ENCODE data around the gene MAP2K5. TPM values are rescaled to one million over a fixed set of nuclear protein-coding genes. Genes with fewer than 3 reads are reported as not detected.

Gene MAP2K5
- total RNA-seq, 1 experiment from 2014 or later, result 13.6 TPM

DNA sequence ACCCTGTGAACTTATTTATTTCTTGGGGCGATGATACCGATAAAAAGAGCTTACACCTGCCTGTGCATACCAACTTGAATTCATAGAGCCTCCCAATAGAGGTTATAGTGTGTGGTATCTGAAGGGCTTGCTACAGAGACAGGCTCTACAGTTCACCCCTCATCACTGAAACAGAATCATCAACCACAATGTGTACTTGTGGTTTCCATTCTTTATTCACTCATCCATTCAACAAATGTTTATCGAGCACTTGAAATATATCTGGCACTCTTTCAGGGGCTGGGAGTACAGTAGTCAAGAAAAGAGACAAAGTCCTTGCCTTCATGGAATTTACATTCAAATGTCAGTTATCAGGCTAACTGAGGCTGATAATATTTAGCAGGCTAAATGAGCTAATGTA is 148.4 kb downstream of the MAP2K5 start (continued):
- TF ChIP-seq, protein P1, sequence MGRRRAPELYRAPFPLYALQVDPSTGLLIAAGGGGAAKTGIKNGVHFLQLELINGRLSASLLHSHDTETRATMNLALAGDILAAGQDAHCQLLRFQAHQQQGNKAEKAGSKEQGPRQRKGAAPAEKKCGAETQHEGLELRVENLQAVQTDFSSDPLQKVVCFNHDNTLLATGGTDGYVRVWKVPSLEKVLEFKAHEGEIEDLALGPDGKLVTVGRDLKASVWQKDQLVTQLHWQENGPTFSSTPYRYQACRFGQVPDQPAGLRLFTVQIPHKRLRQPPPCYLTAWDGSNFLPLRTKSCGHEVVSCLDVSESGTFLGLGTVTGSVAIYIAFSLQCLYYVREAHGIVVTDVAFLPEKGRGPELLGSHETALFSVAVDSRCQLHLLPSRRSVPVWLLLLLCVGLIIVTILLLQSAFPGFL (CRISPR knock-in tag; IDR thresholded peaks at IDR 0.05; ENCODE audit: borderline replicate concordance), result no peak

DNA sequence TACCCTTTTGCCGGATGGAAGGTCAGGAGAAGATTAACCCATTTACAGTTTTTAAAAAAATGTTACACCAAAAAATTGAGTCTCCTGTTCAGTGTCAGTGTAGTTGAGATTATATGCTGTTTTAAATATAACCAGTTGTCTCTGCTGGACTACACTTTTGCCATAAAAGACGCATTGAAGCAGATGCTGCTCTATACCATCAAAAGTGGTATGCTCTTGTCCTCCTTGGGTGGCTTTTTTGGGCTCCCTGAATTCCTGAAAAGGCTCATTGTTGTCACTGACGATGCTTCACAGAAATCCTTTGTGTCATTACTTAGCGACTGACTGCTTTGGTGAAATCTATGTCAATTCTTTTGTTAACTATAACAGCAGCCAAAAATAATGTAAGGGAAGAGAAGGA is 148.9 kb downstream of the MAP2K5 start:
- ATAC-seq, result no peak
- TF ChIP-seq NR3C1 (CRISPR knock-in tag; conservative IDR thresholded peaks at IDR 0.05; ENCODE audit: low read depth), result no peak
- TF ChIP-seq, protein P2, sequence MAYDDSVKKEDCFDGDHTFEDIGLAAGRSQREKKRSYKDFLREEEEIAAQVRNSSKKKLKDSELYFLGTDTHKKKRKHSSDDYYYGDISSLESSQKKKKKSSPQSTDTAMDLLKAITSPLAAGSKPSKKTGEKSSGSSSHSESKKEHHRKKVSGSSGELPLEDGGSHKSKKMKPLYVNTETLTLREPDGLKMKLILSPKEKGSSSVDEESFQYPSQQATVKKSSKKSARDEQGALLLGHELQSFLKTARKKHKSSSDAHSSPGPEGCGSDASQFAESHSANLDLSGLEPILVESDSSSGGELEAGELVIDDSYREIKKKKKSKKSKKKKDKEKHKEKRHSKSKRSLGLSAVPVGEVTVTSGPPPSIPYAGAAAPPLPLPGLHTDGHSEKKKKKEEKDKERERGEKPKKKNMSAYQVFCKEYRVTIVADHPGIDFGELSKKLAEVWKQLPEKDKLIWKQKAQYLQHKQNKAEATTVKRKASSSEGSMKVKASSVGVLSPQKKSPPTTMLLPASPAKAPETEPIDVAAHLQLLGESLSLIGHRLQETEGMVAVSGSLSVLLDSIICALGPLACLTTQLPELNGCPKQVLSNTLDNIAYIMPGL (CRISPR knock-in tag; IDR thresholded peaks at IDR 0.05), result no peak
- TF ChIP-seq, protein P3, sequence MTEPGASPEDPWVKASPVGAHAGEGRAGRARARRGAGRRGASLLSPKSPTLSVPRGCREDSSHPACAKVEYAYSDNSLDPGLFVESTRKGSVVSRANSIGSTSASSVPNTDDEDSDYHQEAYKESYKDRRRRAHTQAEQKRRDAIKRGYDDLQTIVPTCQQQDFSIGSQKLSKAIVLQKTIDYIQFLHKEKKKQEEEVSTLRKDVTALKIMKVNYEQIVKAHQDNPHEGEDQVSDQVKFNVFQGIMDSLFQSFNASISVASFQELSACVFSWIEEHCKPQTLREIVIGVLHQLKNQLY (CRISPR knock-in tag; IDR thresholded peaks at IDR 0.05), result no peak
- no peak for TF ChIP-seq CREM (CRISPR knock-in tag; IDR thresholded peaks at IDR 0.05)
- no peak for TF ChIP-seq PRRX2 (CRISPR knock-in tag; IDR thresholded peaks at IDR 0.05)
- TF ChIP-seq, protein P4, sequence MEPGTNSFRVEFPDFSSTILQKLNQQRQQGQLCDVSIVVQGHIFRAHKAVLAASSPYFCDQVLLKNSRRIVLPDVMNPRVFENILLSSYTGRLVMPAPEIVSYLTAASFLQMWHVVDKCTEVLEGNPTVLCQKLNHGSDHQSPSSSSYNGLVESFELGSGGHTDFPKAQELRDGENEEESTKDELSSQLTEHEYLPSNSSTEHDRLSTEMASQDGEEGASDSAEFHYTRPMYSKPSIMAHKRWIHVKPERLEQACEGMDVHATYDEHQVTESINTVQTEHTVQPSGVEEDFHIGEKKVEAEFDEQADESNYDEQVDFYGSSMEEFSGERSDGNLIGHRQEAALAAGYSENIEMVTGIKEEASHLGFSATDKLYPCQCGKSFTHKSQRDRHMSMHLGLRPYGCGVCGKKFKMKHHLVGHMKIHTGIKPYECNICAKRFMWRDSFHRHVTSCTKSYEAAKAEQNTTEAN (CRISPR knock-in tag; IDR thresholded peaks at IDR 0.05), result no peak
- TF ChIP-seq, protein P5, sequence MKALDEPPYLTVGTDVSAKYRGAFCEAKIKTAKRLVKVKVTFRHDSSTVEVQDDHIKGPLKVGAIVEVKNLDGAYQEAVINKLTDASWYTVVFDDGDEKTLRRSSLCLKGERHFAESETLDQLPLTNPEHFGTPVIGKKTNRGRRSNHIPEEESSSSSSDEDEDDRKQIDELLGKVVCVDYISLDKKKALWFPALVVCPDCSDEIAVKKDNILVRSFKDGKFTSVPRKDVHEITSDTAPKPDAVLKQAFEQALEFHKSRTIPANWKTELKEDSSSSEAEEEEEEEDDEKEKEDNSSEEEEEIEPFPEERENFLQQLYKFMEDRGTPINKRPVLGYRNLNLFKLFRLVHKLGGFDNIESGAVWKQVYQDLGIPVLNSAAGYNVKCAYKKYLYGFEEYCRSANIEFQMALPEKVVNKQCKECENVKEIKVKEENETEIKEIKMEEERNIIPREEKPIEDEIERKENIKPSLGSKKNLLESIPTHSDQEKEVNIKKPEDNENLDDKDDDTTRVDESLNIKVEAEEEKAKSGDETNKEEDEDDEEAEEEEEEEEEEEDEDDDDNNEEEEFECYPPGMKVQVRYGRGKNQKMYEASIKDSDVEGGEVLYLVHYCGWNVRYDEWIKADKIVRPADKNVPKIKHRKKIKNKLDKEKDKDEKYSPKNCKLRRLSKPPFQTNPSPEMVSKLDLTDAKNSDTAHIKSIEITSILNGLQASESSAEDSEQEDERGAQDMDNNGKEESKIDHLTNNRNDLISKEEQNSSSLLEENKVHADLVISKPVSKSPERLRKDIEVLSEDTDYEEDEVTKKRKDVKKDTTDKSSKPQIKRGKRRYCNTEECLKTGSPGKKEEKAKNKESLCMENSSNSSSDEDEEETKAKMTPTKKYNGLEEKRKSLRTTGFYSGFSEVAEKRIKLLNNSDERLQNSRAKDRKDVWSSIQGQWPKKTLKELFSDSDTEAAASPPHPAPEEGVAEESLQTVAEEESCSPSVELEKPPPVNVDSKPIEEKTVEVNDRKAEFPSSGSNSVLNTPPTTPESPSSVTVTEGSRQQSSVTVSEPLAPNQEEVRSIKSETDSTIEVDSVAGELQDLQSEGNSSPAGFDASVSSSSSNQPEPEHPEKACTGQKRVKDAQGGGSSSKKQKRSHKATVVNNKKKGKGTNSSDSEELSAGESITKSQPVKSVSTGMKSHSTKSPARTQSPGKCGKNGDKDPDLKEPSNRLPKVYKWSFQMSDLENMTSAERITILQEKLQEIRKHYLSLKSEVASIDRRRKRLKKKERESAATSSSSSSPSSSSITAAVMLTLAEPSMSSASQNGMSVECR (CRISPR knock-in tag; IDR thresholded peaks at IDR 0.05; ENCODE audit: borderline replicate concordance), result no peak
- TF ChIP-seq ZNF263 (CRISPR knock-in tag; IDR thresholded peaks at IDR 0.05; ENCODE audit: low read depth), result no peak
- TF ChIP-seq, protein P6, sequence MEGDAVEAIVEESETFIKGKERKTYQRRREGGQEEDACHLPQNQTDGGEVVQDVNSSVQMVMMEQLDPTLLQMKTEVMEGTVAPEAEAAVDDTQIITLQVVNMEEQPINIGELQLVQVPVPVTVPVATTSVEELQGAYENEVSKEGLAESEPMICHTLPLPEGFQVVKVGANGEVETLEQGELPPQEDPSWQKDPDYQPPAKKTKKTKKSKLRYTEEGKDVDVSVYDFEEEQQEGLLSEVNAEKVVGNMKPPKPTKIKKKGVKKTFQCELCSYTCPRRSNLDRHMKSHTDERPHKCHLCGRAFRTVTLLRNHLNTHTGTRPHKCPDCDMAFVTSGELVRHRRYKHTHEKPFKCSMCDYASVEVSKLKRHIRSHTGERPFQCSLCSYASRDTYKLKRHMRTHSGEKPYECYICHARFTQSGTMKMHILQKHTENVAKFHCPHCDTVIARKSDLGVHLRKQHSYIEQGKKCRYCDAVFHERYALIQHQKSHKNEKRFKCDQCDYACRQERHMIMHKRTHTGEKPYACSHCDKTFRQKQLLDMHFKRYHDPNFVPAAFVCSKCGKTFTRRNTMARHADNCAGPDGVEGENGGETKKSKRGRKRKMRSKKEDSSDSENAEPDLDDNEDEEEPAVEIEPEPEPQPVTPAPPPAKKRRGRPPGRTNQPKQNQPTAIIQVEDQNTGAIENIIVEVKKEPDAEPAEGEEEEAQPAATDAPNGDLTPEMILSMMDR (IDR thresholded peaks at IDR 0.05), result no peak
- TF ChIP-seq TEAD4 (CRISPR knock-in tag; IDR thresholded peaks at IDR 0.05), result no peak
- TF ChIP-seq, protein P7, sequence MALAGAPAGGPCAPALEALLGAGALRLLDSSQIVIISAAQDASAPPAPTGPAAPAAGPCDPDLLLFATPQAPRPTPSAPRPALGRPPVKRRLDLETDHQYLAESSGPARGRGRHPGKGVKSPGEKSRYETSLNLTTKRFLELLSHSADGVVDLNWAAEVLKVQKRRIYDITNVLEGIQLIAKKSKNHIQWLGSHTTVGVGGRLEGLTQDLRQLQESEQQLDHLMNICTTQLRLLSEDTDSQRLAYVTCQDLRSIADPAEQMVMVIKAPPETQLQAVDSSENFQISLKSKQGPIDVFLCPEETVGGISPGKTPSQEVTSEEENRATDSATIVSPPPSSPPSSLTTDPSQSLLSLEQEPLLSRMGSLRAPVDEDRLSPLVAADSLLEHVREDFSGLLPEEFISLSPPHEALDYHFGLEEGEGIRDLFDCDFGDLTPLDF (CRISPR knock-in tag; IDR thresholded peaks at IDR 0.05), result no peak
- Mint-ChIP-seq H3K4me1 (peaks cover 18% of the 10 kb centered on the region), H3K27ac (no peak overlapping the region), H3K36me3 (no peaks in the 10 kb centered on the region), H3K4me3 (no peak overlapping the region), H3K27me3 (ENCODE audit: low read depth) (no peaks in the 10 kb centered on the region), H3K9me3 (no peaks in the 10 kb centered on the region)
- ChIA-PET POLR2A (no interaction called here), CTCF (no interaction called here)
- no peak for DNase-seq (ENCODE audit: low spot score)

All from WTC11 (cell line).